ENCODE data around the gene DCTPP1.
A peak's percentile ranks its signal among the peaks of the same experiment; 100 is the strongest.

DCTPP1 gene

DNA sequence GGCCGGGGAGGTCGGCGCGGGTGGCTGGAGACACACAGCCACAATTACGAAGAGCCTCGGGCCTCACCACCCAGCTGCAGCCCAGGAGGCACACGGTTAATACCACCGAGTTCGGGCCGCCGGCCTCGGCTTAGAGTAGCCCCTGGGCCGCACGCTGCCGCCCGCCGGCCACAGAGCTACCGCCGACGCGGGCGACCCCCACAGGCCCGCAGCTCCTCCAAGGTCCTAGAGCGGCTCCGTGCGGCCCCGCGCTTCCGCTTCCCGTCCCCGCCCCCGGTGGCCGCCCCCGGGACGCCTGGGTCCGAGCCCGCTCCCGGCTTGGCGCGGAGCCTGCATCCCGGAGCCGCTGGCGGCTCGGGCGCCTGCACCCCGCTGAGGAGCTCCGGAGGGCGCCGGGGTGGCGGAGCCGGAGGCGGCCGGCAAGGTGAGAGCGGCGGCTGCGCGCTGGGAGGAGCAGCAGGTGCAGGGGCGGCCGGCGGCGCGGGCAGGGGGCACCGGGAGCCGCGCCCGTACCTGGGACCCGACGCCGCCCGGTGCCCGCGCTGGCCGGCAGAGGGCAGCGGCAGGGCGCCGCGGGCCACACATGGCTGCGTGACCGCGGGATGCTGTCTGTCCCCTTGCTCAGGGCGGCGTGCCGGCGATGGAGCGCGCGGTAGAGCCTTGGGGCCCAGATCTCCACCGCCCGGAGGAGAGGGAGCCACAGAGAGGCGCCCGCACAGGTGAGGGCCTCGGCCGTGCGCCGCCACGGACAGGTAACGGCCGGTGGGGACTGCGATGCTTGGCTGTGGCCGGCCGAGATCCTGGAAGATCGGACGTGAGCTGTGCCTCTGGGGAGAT is 34.5 kb downstream of the DCTPP1 start, which contains the start of gene ZNF48:
Gene ZNF48, plus strand, starts transcription at position 266 of the 837 bp plus-strand sequence. Its CDS starts 375 bp downstream, at position 641.
- no peaks in the 10 kb centered on the region for H3K9me3 ChIP-seq (replicated peaks; ENCODE audit: insufficient read depth, low read length)

DNA sequence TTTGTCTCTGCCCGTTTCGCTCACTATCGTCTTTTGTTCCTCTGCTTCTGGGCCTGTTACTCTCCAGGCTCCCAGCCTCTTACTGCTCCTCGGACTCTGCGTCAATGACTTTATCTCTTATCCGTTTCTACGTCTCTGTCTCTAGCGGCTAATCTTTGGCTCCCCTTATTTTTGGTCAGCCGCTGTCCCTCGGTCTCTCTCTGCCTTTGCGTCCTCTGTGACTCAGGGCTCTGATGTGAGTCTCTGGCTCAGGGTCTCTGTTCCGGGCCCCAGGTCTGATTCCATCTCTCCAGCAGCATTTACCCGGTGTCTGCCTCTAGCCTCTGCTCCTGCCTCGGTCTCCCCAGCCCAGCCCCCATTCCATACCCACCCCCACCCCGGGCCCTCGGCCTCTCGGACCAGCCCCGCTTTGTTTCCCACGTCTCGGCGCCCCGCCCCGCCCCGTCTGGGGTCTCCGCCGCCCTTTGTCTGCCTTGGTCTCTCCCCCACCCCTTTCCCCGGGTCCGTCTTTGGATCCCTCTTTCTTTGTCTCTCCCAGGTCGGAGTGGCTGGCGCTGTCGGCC is 35.2 kb downstream of the DCTPP1 start:
- H4K20me1 ChIP-seq (ENCODE audit: insufficient read depth, low read length) = no peaks in the 10 kb centered on the region
- H3K27ac ChIP-seq (ENCODE audit: low read length) = no peak overlapping the region
- peaks cover 25% of the 10 kb centered on the region for H3K79me2 ChIP-seq (ENCODE audit: low read length)
- peaks cover 21% of the 10 kb centered on the region for H3F3A ChIP-seq (ENCODE audit: insufficient read depth, low read length)
- TF ChIP-seq EZH2 (optimal IDR thresholded peaks at IDR 0.05; ENCODE audit: low read depth, low read length) (no peak), EZH2phosphoT487 (IDR thresholded peaks at IDR 0.05; ENCODE audit: low read length) (no peak)
- TF ChIP-seq, protein P1, sequence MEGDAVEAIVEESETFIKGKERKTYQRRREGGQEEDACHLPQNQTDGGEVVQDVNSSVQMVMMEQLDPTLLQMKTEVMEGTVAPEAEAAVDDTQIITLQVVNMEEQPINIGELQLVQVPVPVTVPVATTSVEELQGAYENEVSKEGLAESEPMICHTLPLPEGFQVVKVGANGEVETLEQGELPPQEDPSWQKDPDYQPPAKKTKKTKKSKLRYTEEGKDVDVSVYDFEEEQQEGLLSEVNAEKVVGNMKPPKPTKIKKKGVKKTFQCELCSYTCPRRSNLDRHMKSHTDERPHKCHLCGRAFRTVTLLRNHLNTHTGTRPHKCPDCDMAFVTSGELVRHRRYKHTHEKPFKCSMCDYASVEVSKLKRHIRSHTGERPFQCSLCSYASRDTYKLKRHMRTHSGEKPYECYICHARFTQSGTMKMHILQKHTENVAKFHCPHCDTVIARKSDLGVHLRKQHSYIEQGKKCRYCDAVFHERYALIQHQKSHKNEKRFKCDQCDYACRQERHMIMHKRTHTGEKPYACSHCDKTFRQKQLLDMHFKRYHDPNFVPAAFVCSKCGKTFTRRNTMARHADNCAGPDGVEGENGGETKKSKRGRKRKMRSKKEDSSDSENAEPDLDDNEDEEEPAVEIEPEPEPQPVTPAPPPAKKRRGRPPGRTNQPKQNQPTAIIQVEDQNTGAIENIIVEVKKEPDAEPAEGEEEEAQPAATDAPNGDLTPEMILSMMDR (IDR thresholded peaks at IDR 0.05; ENCODE audit: low read length) = no peak
- H3K27me3 ChIP-seq (replicated peaks; ENCODE audit: insufficient read depth, low read length) = no peaks in the 10 kb centered on the region
- H3K9me3 ChIP-seq (replicated peaks; ENCODE audit: insufficient read depth, low read length) = no peaks in the 10 kb centered on the region
- peak overlapping the region; percentile 91 for H2AFZ ChIP-seq (ENCODE audit: low read length)
- H3K4me1 ChIP-seq (ENCODE audit: low read length) = 0 out of 2 replicates have a peak, but pooled peaks cover 4% of the 10 kb centered on the region
- peak overlapping the region; percentile 61; the same call in 1 of the 2 replicates for H3K9ac ChIP-seq (ENCODE audit: low read length)
- no peak for DNase-seq
- peak overlapping the region; percentile 86 for H3K4me2 ChIP-seq (ENCODE audit: low read depth, low read length)
- no peaks in the 10 kb centered on the region for H3K9me2 ChIP-seq (replicated peaks; ENCODE audit: insufficient read depth, low read length)
- H3K4me3 ChIP-seq (ENCODE audit: low read length) = peak overlapping the region; percentile 97
- H3K36me3 ChIP-seq (replicated peaks; ENCODE audit: insufficient read depth, low read length) = 0 out of 2 replicates have a peak, but pooled peaks cover 2% of the 10 kb centered on the region

More for the DNA sequence above, 34.5 kb downstream of the DCTPP1 start, which contains the start of gene ZNF48:
- no peaks in the 10 kb centered on the region for H3K27me3 ChIP-seq (replicated peaks; ENCODE audit: insufficient read depth, low read length)
- peak; percentile 88 for DNase-seq
- H3K4me2 ChIP-seq (ENCODE audit: low read depth, low read length) = peak within 1 kb of the TSS; percentile 87
- H3K79me2 ChIP-seq (ENCODE audit: low read length) = peaks cover 25% of the 10 kb centered on the region
- peak within 1 kb of the TSS; percentile 91 for H2AFZ ChIP-seq (ENCODE audit: low read length)
- H3K4me1 ChIP-seq (ENCODE audit: low read length) = 0 out of 2 replicates have a peak, but pooled peaks cover 4% of the 10 kb centered on the region
- H3K9ac ChIP-seq (ENCODE audit: low read length) = peak within 1 kb of the TSS; percentile 76
- H3K36me3 ChIP-seq (replicated peaks; ENCODE audit: insufficient read depth, low read length) = 0 out of 2 replicates have a peak, but pooled peaks cover 2% of the 10 kb centered on the region
- H3K4me3 ChIP-seq (ENCODE audit: low read length) = peak within 1 kb of the TSS; percentile 97
- H3K9me2 ChIP-seq (replicated peaks; ENCODE audit: insufficient read depth, low read length) = no peaks in the 10 kb centered on the region
- TF ChIP-seq EZH2 (optimal IDR thresholded peaks at IDR 0.05; ENCODE audit: low read depth, low read length) = no peak
- TF ChIP-seq, protein P1 (IDR thresholded peaks at IDR 0.05; ENCODE audit: low read length) = peak; percentile 22; the same call in 1 of the 2 replicates
- no peaks in the 10 kb centered on the region for H4K20me1 ChIP-seq (ENCODE audit: insufficient read depth, low read length)
- H3K27ac ChIP-seq (ENCODE audit: low read length) = peak within 1 kb of the TSS; percentile 28; the same call in 1 of the 2 replicates
- H3F3A ChIP-seq (ENCODE audit: insufficient read depth, low read length) = peaks cover 28% of the 10 kb centered on the region

DNA sequence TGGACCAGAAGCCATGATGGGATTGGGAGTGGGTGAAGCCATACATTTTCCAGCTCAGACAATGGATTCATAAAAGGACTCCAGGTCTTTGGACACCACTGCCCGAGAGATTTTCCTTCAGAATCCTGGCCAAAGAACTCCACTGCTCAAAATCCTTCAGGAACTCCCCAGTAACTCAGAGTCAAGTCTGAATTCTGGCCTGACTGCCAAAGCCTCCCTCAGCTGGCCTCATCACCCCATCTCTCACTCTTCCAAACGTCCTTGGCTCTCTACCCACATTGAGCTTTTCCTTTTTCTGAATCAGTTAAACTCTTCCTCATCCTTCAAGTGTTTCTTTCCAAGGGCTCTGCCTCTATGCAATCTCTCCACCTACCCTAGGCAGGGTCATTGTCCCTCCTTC is 46.3 kb downstream of the DCTPP1 start:
- no peaks in the 10 kb centered on the region for H3K36me3 ChIP-seq (replicated peaks; ENCODE audit: insufficient read depth, low read length)
- no peaks in the 10 kb centered on the region for H3K9me3 ChIP-seq (replicated peaks; ENCODE audit: insufficient read depth, low read length)
- H3K4me3 ChIP-seq (ENCODE audit: low read length) = no peak overlapping the region
- H3K9ac ChIP-seq (ENCODE audit: low read length) = no peak overlapping the region
- H3K27me3 ChIP-seq (replicated peaks; ENCODE audit: insufficient read depth, low read length) = no peaks in the 10 kb centered on the region
- H3F3A ChIP-seq (ENCODE audit: insufficient read depth, low read length) = peaks cover 23% of the 10 kb centered on the region
- H3K4me1 ChIP-seq (ENCODE audit: low read length) = peaks cover 26% of the 10 kb centered on the region
- no peaks in the 10 kb centered on the region for H3K9me2 ChIP-seq (replicated peaks; ENCODE audit: insufficient read depth, low read length)
- no peaks in the 10 kb centered on the region for H4K20me1 ChIP-seq (ENCODE audit: insufficient read depth, low read length)
- DNase-seq = no peak
- peaks cover 36% of the 10 kb centered on the region for H3K79me2 ChIP-seq (ENCODE audit: low read length)
- TF ChIP-seq, protein P1 (IDR thresholded peaks at IDR 0.05; ENCODE audit: low read length) = no peak
- TF ChIP-seq EZH2phosphoT487 (IDR thresholded peaks at IDR 0.05; ENCODE audit: low read length) (no peak), EZH2 (optimal IDR thresholded peaks at IDR 0.05; ENCODE audit: low read depth, low read length) (no peak)
- no peak overlapping the region for H3K4me2 ChIP-seq (ENCODE audit: low read depth, low read length)
- no peak overlapping the region for H2AFZ ChIP-seq (ENCODE audit: low read length)
- H3K27ac ChIP-seq (ENCODE audit: low read length) = no peak overlapping the region
